Gastroesophageal sphincter (tissue), 3 donors: ENCODE results near the gene RASSF7.

Source experiments
- EP300 ChIP-seq: sonication (generic); formaldehyde crosslinking; IDR thresholded peaks from one replicate; pipeline ENCODE4 v1.6.1; 2017; ENCODE audit warnings: antibody characterized with exemption, mild to moderate bottlenecking
- POLR2A ChIP-seq, 2 donors: fragments of 450-650 bp; IDR thresholded peaks; one replicate each; pipeline ENCODE4 v1.6.1; 2017; ENCODE audit warnings: antibody characterized with exemption in 2 of 2, mild to moderate bottlenecking in 2 of 2, moderate library complexity in 1 of 2
- POLR2AphosphoS5 ChIP-seq: sonication (generic); formaldehyde crosslinking; IDR thresholded peaks from one replicate; pipeline ENCODE4 v1.6.1; 2017; ENCODE audit warnings: antibody characterized with exemption
- TF ChIP-seq, protein P1 (sequence below), 4 experiments: fragments of 200-600 bp in 2 of 4; fragments of 450-650 bp in 2 of 4; sonication (generic) in 1 of 4; IDR thresholded peaks; one replicate each; pipeline ENCODE4 v1.5.1; 2017 to 2019; ENCODE audit warnings: antibody characterized with exemption in 4 of 4, mild to moderate bottlenecking in 2 of 4, moderate library complexity in 2 of 4

DNA sequence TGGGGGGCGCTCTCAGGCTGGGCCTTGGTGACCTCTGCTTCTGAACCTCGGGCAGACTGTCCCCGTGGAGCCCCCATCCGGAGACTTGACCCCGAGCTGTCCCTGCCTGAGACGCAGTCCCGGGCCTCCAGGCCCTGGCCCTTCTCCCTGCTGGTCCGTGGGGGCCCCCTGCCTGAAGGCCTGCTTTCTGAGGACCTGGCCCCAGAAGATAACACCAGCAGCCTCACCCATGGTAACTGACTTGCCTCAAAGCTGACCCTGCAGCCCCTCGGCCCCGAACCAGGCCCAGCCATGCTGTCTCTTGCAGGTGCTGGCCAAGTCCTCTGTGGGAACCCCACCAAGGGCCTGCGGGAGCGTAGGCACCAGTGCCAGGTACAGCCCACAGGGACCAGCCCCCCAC lies 9.2 kb upstream of the RASSF7 start:
- TF ChIP-seq, protein P1, sequence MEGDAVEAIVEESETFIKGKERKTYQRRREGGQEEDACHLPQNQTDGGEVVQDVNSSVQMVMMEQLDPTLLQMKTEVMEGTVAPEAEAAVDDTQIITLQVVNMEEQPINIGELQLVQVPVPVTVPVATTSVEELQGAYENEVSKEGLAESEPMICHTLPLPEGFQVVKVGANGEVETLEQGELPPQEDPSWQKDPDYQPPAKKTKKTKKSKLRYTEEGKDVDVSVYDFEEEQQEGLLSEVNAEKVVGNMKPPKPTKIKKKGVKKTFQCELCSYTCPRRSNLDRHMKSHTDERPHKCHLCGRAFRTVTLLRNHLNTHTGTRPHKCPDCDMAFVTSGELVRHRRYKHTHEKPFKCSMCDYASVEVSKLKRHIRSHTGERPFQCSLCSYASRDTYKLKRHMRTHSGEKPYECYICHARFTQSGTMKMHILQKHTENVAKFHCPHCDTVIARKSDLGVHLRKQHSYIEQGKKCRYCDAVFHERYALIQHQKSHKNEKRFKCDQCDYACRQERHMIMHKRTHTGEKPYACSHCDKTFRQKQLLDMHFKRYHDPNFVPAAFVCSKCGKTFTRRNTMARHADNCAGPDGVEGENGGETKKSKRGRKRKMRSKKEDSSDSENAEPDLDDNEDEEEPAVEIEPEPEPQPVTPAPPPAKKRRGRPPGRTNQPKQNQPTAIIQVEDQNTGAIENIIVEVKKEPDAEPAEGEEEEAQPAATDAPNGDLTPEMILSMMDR (IDR thresholded peaks at IDR 0.05), result no peak
- TF ChIP-seq EP300 (no peak), POLR2A (IDR thresholded peaks at IDR 0.05) (no peak), POLR2AphosphoS5 (no peak)
